ENCODE results near the gene TEAD1.

- TF ChIP-seq CTCF (IDR thresholded peaks at IDR 0.05) (no peak), POLR2A (IDR thresholded peaks at IDR 0.05) (no peak)
These were observed 80.5 kb downstream of the TEAD1 start for GRCh38 chr11:12754582-12755234.
